Mesenteric fat pad (tissue), 1 donor: Measurements from ENCODE around the gene MCF2L. TPM values are rescaled to one million over a fixed set of nuclear protein-coding genes. Genes with fewer than 3 reads are reported as not detected.
"Not testable (repeated sequence)": the region's sequence is repeated elsewhere in the genome, so short reads cannot be mapped to it uniquely, and the experiment has no call there.

ENCODE experiments used
- DNase-seq: peaks from one replicate; pipeline ENCODE4 v3.0.0-alpha.2; 2020; ENCODE audit warnings: low spot score
- total RNA-seq: library from RNA; stranded (reverse); fragmentation: NEBNext Ultra II Directional; extraction: Animal tissue kit (Norgen Biotek cat#: 25700); gene quantifications from one replicate; pipeline ENCODE4 v1.2.1, GENCODE V29; 2021
- donor health status: DM: yes; HTN: yes; CAD: no.

MCF2L gene
- total RNA-seq, 1 donor from 2014 or later = 97.6 TPM

DNA sequence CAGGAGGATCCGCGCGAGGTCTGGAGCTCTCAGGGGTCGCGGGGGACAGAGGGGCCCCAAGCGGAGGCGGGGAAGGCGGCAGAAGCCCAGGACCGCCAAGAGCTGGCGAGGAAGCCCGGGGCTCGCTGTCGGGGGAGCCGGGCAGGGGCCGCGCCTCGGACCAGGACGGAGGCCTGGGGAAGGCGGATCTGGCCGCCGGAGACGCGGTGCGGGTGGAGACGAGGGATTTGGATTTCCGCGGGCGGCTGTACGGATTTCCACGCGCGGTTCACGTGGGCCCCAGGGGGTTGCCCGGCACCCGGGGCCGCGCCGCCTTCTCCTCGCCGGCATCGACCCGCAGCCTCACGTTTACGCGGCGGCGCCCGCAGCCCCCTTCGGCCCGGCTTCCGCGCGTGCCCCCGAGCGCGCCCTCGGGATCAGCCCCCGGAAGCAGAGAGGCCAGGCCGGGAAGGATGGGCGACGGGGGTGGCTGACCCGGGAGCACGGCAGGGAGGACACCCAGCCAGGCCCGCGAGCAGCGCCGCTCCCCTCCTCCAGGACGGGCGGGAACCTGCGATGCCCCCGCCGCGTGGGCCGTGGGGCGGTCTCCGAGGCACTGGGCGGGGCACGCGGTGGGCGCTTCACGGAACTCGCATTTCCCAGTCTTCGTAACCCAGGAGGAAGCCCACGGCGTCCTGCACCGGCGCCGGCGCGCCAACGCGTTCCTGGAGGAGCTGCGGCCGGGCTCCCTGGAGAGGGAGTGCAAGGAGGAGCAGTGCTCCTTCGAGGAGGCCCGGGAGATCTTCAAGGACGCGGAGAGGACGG, 141.2 kb downstream of the MCF2L start:
- no peak for DNase-seq

DNA sequence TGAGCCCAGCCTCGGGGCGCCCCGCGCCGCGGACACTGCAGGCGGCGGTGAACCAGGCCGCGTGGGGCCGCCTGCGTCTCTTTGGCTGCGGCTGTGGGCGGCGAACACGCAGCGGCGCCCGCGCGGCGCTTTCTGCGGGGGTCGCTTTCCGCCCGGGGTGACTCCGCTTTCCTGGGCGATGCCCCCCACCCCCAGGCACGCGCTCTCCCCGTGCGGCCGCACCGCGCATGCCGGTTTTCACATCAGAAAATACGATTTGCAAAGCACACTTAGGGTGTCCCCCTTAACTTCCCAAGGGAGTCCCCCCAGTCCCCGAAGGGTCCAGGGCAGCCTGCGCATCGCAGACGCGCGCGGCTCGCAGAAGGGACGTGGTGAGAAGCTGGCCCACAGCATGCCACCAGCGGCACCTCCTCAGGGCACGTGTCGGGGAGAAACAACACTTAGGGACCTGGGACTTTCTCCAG, 141.9 kb downstream of the MCF2L start:
- no peak for DNase-seq

GRCh38 chr13:113111821-113112220, 142.8 kb downstream of the MCF2L start:
- not testable (repeated sequence) for DNase-seq

DNA sequence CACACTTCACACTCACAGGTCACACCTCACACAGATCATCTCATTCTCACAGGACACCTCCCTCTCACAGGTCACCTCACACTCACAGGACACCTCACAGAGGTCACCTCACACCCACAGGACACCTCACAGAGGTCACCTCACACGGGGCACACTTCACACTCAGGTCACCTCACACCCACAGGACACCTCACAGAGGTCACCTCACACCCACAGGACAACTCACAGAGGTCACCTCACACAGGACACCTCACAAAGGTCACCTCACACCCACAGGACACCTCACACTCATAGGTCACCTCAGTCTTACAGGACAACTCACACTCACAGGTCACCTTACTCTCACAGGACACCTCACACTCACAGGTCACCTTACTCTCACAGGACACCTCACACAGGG, 143.5 kb downstream of the MCF2L start:
- DNase-seq = peak; percentile 30

- peak; percentile 55 for DNase-seq
Measured at GRCh38 chr13:113112893-113113845, 144.2 kb downstream of the MCF2L start.

GRCh38 chr13:113113846-113114271, 144.8 kb downstream of the MCF2L start:
- DNase-seq = peak; percentile 64

GRCh38 chr13:113114511-113115362, 145.7 kb downstream of the MCF2L start:
- peak; percentile 68 for DNase-seq

DNA sequence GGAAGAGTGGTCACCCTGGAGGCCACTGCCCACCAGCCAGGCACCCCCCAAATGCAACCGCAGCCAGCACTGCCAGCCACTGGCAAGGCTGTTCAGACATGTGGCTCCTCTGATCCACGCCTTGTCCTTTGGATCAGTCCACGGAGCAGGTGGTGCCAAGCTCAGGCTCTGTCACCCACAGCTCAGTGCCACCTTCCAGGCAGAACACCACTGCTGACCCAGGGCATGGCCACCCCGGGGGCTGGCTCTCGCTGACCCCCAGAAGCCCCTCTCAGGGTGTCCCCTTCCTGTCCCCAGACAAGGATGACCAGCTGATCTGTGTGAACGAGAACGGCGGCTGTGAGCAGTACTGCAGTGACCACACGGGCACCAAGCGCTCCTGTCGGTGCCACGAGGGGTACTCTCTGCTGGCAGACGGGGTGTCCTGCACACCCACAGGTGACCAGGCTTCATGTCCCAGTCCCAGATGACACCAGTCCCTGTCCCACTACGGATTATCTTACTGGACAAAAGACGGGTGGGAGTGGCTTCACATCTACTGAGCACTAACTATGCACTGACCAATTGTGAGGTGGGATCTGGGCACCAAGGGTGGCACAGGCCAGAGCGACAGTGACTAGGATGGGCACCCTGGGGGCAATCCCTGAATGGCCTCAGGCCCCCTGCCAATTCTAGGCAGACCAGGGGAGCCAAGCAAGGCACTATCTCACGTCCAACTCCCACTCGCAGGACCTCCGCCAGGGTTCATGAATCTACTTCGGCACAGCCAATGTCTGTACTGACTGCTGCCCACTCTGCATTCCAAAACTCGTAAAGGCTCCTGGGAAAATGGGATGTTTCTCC, 146.6 kb downstream of the MCF2L start:
- peak; percentile 84 for DNase-seq

DNA sequence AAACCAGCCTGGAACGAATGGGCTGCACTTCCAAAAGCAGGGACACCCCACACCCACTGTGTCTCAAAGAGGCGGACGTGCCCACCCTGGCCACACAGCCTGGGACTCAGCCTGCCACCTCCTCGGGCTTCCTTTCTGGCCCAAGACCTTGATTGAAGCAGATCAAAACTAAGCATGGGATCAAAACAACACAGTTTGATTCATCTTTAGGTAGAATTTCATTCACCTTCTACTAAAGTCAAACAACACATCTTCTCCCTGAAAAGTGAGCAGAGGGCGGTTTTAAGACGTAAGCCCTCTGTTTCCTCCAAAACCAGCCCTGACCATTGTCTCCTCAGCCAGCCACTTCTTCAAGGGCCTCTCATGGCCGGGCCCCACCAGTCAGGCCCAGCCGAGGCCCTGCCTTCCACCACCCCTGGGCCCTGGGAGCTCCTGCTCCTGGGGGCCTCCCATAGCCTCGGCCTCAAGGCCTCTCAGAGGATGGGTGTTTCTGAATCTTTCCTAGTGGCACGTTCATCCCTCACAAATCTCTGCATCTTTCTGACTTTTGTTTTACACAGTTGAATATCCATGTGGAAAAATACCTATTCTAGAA, 147.3 kb downstream of the MCF2L start:
- peak; percentile 55 for DNase-seq

- DNase-seq = peak; percentile 62
Measured at GRCh38 chr13:113116871-113117271, 147.9 kb downstream of the MCF2L start.

DNA sequence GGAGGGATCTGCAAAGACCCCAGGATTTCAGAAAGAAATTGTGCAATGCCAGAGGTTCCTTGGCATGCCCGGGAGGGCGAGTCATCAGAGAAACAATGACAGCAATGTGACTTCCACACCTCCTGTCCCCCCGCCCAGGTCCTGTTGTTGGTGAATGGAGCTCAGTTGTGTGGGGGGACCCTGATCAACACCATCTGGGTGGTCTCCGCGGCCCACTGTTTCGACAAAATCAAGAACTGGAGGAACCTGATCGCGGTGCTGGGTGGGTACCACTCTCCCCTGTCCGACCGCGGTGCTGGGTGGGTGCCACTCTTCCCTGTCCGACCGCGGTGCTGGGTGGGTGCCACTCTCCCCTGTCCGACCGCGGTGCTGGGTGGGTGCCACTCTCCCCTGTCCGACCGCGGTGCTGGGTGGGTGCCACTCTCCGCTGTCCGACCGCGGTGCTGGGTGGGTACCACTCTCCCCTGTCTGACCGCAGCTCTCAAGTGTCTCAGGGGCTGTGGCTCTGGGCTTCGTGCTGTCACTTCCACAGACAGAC, 148.4 kb downstream of the MCF2L start:
- DNase-seq = peak; percentile 79

- no peak for DNase-seq
Measured at GRCh38 chr13:113117911-113118260, 148.9 kb downstream of the MCF2L start.

GRCh38 chr13:113118261-113119021, 149.4 kb downstream of the MCF2L start:
- peak; percentile 86 for DNase-seq

GRCh38 chr13:113119166-113119821, 150.3 kb downstream of the MCF2L start:
- DNase-seq = peak; percentile 69

DNA sequence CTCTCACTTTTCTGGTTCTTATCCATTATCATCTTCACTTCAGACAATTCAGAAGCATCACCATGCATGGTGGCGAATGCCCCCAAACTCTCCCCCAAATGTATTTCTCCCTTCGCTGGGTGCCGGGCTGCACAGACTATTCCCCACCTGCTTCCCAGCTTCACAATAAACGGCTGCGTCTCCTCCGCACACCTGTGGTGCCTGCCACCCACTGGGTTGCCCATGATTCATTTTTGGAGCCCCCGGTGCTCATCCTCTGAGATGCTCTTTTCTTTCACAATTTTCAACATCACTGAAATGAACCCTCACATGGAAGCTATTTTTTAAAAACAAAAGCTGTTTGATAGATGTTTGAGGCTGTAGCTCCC, 150.8 kb downstream of the MCF2L start:
- DNase-seq = peak; percentile 65

GRCh38 chr13:113120300-113121182, 151.5 kb downstream of the MCF2L start:
- peak; percentile 74 for DNase-seq
